ENCODE data around the gene C1QL3.

The C1QL3 gene

DNA sequence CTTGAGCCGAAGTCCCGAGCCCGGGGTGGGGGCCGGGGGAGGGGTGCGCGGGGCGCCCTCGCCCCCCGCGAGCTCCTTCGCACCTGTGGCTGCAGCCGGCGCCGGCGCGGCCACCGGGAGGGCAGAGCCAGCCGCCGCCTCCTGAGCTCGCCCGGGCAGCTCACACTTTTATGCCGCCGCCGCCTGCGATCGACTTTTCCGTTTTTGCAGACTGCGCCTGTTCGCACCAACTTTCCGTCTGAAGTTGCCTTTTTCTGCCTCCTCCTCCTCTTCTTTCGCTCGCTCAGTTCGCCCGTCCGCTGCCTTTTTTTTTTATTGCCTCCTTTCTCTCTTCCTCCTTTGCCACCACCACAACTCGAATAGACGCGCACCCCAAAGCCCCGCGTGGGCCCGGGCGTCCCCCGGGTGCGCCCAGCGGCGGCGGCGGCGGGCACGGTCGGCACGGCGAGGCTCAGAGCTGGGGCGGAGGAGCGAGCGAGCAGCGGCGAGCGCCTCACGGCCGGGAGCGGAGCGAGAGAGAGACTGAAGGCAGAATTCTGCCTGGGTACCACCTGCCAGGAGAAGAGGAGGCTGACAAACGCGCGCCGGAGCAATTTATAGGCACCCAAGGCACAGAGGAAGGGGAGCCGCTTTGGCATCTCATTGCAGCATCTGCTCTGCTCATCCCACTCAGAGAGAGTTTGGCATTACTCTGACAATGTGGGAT lies at the start of gene C1QL3:
C1QL3 (minus strand) TSS at position 569 of the 706 bp plus-strand sequence. CDS start 814 bp downstream, outside the sequence.
- H3K4me3 ChIP-seq (replicated peaks; ENCODE audit: low read depth, low read length) = peak within 1 kb of the TSS; percentile 41
- peak; percentile 35 for DNase-seq (ENCODE audit: low read depth)
- TF ChIP-seq, protein P1, sequence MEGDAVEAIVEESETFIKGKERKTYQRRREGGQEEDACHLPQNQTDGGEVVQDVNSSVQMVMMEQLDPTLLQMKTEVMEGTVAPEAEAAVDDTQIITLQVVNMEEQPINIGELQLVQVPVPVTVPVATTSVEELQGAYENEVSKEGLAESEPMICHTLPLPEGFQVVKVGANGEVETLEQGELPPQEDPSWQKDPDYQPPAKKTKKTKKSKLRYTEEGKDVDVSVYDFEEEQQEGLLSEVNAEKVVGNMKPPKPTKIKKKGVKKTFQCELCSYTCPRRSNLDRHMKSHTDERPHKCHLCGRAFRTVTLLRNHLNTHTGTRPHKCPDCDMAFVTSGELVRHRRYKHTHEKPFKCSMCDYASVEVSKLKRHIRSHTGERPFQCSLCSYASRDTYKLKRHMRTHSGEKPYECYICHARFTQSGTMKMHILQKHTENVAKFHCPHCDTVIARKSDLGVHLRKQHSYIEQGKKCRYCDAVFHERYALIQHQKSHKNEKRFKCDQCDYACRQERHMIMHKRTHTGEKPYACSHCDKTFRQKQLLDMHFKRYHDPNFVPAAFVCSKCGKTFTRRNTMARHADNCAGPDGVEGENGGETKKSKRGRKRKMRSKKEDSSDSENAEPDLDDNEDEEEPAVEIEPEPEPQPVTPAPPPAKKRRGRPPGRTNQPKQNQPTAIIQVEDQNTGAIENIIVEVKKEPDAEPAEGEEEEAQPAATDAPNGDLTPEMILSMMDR (IDR thresholded peaks at IDR 0.05; ENCODE audit: low read length, missing control alignments) = no peak

DNA sequence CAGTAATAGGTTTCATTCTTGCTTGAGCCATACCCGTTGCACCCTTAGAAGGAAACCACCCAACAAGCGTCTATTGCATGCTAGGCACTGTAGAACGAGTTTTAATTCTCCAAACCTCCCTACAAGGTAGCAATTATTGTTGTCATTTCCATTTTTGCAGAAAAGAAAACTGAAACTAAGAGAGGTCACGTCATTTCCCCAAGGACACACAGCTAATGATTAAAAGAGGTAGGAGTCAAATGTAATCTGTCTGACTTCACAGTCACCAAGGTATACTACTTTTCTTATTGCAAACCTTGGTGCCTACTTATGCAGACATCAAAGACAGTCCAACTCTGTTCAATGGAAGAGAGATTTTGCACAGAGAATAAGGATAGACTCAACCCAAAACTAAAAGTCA lies 49.1 kb upstream of the C1QL3 start:
- H3K4me3 ChIP-seq (replicated peaks; ENCODE audit: low read depth, low read length) = no peak overlapping the region
- TF ChIP-seq, protein P1 (IDR thresholded peaks at IDR 0.05; ENCODE audit: low read length, missing control alignments) = no peak
- no peak for DNase-seq (ENCODE audit: low read depth)

DNA sequence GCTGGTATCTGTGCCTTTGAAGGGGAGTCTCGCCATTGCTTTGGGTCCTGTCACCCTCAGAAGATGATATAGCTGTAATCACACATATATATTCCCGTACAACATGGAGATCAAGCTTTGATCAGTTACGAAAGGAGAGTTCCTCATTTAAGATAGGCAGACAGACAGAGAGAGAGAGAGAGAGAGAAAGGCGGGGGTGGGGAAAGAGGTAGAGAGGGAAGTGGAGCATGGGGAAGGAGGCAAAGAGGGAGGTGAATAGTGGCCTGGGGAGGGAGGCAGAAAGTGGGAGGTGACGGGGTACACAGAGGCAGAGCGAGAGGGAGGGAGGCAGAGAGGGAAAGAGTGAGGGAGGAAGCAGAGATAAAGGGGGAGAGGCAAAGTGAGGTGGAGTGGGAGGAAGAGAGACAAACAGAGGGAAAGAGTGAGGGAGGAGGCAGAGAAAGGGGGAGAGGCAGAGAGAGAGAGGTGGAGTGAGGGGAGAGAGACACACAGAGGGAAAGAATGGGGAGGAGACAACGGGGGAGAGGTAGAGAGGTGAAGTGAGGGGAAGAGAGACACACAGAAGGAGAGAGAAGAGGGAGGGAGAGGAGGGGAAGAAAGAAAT lies 44.6 kb upstream of the C1QL3 start:
- H3K4me3 ChIP-seq (replicated peaks; ENCODE audit: low read depth, low read length) = no peak overlapping the region
- TF ChIP-seq, protein P1 (IDR thresholded peaks at IDR 0.05; ENCODE audit: low read length, missing control alignments) = no peak
- no peak for DNase-seq (ENCODE audit: low read depth)

DNA sequence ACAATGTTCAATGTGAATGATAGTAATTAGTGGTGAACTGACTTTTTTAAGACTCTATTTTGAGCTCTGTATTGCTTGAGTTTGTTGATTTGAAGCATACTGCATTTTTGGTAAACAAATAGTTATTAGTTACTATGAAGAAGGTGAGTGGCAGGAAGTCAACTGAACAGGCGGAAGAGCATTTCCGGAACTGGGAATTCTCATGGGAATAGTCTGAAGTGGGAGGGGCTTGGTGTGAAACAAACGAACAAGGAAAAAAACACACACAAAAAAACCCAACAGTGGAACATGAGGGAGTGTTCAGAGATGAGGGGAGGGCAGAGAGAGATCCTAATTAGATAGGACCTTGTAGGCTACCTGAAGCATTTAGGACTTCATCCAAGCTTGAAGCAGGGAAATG lies 43.9 kb upstream of the C1QL3 start:
- DNase-seq (ENCODE audit: low read depth) = peak; percentile 35
- TF ChIP-seq, protein P1 (IDR thresholded peaks at IDR 0.05; ENCODE audit: low read length, missing control alignments) = no peak
- H3K4me3 ChIP-seq (replicated peaks; ENCODE audit: low read depth, low read length) = no peak overlapping the region

DNA sequence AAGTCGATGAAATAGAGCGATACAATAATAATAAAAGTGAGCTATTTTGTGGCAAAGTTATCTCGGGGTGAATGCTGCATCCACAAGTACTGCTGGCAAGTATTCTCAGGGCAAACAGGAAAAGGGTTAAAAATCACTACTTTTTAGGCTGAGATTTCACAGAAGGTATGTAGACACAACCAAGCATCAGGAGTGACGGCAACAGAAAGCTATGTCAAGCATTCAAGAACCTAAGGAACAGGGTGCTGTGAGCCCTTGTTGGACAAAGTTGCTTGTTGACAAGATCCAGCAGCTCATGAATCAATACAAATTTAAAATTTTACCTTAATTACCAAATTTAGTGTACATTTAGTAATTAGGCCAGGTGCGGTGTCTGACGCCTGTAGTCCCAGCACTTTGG lies 41.2 kb upstream of the C1QL3 start:
- no peak overlapping the region for H3K4me3 ChIP-seq (replicated peaks; ENCODE audit: low read depth, low read length)
- TF ChIP-seq, protein P1 (IDR thresholded peaks at IDR 0.05; ENCODE audit: low read length, missing control alignments) = no peak
- DNase-seq (ENCODE audit: low read depth) = no peak

DNA sequence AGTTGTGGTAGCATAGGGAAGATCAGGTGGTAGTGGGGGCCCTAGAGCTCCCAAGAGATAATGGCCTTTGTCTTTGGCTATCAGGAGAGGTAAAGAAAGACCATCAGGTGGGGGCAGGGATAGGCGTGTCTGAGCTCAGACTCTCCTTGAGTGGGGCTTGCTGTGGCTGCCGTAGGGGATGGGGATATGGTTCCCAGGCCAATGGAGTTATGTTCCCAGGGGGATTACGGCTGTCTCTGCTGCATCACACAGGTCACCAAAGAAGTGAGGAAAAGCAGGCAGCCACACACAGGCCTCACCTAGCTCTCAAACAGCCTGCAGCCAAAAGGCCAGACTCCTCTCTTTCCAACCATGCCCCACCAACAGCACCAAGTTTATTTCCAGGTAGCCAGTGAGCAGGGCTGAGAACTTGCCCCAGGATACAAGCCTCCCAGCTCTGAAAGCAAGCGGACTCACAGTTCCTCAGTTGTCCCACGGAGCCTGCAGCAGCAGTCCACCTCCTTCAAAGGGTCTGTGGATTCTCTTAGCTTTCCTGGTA lies 37.6 kb upstream of the C1QL3 start:
- TF ChIP-seq, protein P1 (IDR thresholded peaks at IDR 0.05; ENCODE audit: low read length, missing control alignments) = no peak
- DNase-seq (ENCODE audit: low read depth) = no peak
- H3K4me3 ChIP-seq (replicated peaks; ENCODE audit: low read depth, low read length) = no peak overlapping the region
